ENCODE results near the gene ATXN7L2.

- no peak for TF ChIP-seq EP300 (IDR thresholded peaks at IDR 0.05)
- TF ChIP-seq CTCF (IDR thresholded peaks at IDR 0.05): no peak
- TF ChIP-seq POLR2A (IDR thresholded peaks at IDR 0.05): no peak
Observed at GRCh38 chr1:109470245-109470644, 13.5 kb upstream of the ATXN7L2 start.

All from tibial nerve (tissue), 4 donors.